Activated CD8-positive, alpha-beta memory T cell treated with anti-CD3 and anti-CD28 coated beads, Interleukin-2, amount 50 U/mL, for 48 hours (primary cell): ENCODE results near the gene GULP1.
"Not testable (repeated sequence)": the region's sequence is repeated elsewhere in the genome, so short reads cannot be mapped to it uniquely, and the experiment has no call there.

ENCODE experiments used
- DNase-seq: peaks from one replicate; pipeline ENCODE4 v3.0.0-alpha.2; 2020

The GULP1 gene

DNA sequence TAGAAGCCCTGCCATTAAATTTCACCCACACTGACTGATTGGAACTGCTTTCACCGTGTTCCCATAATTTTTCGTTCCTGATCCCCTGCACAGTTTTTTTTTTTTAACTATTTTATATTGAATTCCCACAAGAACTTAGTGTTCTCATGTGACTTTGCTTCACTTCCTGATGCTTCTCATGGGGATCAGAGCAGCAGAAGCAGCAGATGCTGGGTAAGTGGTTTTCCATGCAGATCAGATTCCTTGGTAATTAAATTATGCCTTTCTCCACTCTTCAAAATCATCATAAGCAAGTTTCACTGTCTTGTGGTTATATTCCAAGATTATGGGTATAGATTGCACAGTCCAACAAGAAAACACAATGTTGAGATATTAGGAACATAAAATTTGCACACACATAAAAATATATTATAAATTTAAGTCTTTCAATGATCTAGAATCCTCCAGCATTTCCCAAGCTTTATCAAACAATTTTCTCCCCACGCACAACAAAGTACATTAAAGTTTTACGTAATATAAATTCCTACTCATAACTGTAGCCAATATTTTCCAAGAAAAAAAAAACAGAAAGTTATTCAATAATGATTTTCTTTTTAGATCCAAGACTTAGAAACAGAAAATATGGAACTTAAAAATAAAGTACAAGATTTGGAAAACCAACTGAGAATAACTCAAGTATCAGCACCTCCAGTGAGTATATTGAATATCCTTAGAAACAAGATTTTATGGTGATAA is 277.9 kb downstream of the GULP1 start:
- no peak for DNase-seq

DNA sequence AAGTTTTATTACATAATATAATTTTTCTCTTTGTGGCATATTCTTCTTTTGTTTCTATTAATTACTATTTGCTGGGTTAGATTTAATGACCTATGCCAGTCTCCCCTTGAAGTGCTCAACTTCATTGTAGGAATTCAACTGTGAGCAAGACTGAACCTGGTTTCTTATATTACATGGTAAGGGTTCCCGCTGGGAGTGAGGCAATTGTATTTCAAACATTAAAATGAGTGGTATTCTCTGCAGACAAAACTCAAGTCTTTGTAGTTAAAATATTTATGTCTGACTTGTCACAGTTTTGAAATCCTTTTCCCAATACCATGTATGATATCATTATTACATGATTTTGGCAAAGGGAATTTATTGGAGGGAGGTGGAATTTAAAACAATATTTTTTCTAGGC is 278.7 kb downstream of the GULP1 start:
- no peak for DNase-seq

DNA sequence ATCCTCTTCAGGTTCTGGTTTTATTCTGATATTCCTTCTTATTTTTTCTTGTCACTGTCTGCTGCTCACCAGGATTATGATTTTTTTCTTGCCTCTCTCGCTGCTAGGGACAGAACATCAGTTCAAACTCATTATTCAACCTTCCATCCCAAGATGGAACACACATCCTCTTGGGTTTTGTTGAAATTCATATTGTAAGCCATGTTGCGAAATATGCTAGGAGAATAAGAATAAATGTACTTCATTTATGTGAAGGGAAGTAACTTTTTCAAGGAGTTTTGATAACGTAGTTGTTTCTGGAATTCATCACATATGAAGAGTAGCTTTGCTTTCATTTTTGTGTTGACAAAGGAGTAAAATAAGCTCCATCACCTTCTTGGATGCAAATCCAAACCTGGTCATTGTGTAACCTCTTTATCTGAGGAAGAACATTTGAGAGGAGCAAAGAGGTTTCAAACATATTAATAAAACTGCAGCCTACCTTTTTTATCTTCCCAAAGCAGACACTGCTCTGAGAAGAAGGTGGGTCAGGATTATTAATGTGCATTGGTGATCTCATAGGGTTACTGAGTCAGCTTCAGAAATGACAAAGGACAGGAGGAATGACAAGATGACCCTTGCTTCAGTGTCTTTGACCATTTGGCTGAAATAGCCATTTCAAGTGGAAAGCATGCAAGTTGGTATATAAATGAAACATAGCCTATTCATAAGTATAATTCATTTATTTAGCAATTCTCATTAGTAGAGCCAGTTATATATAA is 280.0 kb downstream of the GULP1 start:
- no peak for DNase-seq

DNA sequence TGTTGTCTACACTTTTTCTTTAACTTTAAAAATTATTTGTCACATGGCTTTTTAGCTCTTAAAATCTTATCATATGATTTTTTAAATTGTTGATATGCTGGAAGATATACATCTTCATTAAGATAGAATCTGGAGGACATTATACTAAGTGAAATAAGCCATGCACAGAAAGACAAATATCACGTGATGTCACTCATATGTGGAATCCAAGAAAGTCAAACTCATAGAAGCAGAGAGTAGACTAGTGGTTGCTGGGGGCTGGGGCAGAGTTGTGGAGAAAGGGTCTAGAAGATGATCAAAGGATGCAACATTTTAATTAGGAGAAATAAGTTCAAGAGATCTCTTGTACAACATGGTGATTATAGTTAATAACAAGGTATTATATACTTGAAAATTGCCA is 280.9 kb downstream of the GULP1 start:
- no peak for DNase-seq

DNA sequence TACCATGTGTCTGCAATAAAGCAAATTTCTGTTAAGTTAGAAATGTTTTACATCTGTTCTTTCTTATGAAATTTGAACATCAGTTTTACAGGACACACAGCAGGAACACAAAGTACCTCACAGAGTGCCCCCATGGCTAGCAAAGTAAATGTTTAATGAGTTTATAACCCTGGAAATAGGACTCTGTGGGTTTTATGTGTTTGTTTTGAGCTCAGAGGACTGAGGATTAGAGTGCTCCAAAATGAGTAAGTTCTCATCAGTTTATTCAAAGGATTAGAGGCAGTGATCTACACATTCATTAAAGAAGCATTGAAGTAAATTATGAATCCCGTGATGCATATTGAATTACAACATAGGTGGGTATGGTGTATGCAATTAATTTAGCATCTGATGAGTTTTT is 281.8 kb downstream of the GULP1 start:
- DNase-seq, result no peak

DNA sequence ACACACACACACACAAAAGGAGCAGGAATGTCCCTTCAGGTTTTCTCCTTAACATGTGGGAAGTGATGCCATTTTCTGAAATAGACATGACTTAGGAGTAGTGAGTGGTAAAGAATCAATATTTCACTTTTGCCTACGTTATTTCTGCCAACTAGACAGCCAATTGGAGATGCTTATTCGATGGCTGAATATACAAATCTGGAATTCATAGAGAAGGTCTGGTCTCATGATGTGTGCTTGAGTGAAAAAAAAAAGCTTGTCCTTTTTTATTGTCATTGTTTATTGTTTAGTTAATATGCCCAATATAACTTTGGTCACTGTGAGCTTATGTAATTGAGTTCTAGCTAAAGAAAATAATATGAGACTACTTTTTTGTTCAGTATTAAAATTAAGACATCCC is 284.3 kb downstream of the GULP1 start:
- no peak for DNase-seq

DNA sequence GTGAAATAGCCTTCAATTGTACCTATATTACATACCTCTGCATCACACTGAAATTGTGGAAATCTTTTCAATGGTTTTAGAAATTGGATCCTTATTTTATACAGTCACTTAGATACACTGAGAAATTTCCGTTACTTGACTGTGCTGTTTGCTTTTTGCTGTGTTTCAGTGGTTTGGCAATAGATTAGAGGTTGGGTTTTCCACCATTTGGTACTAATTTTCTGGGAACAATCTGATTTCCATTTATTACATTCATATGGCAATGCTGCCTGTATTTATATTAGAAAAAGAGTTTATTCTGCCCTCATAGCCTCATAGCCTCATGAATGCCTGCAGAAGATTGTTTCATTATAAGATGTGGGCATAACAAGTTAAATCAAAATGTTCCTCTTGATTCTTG is 285.0 kb downstream of the GULP1 start:
- no peak for DNase-seq

DNA sequence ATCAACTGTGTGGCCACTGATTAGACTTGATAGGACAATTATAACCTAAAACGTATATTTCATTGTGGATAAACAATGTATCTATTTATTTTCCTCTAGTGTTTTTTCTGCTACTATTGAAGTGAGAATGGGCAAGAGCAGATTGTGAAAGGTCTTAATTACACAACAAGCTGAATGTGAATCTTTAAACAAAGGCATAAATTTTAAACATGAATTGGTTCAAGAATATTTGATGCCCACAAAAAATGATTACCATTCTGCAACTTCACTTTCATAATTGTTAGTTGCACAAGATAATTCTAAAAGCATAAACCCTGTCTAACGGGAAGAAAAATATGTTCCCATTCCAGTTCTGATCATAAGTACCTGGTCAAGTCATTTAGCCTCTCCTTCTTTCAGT is 285.6 kb downstream of the GULP1 start:
- DNase-seq, result no peak

DNA sequence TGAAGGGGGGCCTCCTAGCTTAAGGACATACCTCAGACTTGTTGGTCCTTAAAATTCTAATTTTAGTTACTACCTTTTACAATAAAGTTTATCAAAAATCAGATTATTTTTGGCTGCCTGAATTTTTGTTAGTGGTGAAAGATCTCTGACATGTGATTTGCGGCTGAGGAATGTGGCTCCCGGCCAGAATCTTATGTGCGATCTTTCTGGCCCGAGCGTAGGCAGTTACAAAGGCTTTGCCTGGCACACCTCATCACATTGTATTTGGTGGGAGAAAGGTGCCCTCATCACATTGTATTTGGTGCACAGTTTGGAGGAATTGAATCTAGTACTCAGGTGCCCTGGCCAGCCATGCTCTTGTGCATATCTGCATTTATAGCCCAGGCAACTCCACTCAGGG is 289.1 kb downstream of the GULP1 start:
- no peak for DNase-seq

DNA sequence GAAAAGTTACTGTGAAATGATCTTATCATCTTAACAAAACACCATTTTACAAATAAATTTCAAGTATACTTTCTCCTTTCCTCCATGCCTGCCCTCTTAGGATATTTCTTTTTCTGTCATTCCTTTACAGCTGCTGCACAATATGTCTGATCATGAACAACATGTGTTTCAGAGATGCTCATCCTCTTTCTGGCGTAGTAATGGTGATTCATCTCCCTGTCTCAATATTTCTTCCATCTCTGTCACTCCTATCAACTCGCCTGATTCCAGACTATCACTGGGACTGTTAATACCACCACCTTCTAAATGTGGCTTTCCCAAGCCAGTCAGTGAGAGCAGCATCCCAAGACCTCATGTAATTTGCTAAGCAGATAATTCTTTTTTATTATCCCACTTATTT is 290.5 kb downstream of the GULP1 start:
- no peak for DNase-seq

DNA sequence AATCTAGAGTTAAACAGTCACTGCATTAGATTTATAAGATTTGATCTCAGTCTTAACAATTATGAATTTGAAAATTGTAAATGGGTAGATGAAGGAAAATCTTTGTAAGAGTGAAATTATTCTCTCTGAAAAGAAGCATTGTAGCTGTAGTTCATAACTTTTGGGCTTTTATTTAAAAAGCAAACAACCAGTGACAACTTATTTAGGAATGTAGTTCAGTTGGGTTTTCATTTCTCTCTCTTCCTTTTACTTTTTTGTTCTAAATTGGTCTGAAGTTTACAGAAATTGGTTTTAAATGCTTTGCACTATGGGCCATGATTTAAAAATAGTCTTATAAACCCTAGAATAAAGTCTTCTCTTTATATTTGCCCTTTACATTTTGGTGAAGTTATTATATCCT is 296.6 kb downstream of the GULP1 start:
- no peak for DNase-seq

DNA sequence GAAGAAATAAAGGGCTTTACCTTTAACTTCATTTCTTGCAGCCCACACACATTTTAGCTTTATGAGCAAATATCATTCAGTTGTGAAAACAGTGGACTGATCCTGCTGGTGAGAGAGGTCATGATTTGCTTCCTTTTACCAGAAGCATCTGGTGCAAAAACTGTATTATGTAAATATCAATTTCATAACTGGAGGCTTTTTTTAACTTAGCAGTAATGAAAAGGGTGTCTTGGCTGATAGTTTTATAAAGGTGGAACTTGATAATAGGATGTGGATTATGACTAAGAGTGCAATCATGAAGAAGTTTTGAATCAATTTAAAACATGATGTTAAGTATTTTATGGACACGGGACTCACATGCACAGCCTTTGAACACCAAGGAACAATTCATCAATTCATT is 304.4 kb downstream of the GULP1 start:
- DNase-seq, result no peak

DNA sequence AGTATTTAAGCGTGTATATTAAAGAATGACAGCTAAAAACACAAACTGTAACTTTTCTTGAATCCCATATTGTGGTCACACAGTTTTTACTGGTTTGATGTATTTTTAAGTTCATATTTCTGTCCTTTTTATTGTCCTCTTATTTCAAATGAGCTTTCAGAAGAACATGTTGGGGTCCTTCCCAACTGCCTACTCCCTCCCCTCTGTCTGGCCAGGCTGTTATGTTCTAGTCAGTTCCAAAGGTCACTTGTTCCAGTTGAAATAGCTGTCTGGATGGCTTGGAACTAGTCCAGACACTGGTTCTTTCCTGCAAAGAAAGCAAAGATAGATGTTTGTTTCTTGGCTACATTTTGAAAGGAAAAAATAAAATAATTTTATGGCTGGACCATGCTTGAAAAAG is 306.9 kb downstream of the GULP1 start:
- DNase-seq, result no peak

DNA sequence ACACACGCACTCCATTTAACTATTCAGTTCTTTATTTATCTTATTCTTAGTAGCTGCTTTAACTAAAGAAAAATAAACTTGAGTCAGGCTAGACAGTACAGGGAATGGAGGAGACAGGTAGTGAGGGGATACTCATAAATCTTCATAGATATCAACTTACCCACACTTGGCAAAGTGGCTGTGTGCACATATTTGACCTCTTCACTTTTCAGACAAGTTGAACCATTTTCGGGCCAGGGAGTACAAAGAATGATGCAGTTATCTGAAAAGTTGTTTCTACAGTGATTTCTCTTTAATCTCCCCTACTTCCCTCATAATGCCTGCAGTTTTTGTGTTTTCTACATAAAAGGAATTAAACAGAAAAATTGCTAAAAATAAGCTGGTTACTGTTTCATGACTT is 307.5 kb downstream of the GULP1 start:
- DNase-seq, result no peak

DNA sequence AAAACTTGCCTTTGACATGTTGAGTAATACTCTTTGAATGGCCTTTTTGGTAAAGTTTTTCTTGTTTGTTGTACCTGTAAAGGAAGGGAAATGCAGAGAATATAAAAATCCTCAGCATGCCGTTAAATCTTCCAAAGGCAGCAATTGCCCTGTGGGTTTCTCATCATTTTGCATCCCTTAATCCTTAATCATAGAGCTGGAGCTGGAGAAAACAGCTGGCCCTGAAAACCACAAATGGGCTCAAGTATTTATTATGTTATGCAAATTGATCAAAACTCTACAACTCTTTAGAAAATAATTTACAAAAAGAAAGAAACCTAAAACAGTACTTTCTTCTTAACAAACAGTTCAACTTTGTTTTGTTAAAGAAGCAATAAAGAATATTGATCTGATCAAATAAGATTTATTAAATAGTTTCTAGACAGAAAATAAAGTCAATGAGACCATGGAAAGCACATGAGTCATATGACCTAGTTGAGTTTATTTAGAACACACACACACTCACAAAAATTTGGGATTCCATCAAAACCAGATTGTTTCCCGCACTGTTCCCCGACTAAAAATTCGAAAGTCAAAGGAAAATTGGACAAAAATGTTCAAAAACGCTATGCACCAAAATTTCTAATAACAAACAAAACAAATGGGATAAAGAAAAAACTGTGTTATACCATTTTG is 309.0 kb downstream of the GULP1 start:
- DNase-seq, result no peak

DNA sequence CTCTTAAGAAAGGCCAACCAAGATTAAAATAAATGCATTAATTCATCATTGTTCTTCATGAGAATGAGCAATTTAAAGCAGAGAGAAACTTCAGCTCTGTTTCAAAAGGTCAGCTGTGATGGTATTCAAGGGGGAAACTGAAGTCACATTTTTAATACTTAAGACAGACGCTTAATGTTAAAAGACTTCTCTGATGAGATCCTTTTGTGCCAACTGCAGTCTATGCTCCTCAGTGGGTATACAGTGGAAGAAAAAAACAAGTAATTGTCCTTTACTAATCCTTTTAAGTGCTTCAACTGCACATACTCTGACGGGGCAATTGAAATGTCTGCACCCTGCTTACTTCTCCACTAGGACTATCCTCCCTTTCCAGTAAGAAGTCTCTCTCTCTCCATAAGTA is 309.7 kb downstream of the GULP1 start:
- no peak for DNase-seq

DNA sequence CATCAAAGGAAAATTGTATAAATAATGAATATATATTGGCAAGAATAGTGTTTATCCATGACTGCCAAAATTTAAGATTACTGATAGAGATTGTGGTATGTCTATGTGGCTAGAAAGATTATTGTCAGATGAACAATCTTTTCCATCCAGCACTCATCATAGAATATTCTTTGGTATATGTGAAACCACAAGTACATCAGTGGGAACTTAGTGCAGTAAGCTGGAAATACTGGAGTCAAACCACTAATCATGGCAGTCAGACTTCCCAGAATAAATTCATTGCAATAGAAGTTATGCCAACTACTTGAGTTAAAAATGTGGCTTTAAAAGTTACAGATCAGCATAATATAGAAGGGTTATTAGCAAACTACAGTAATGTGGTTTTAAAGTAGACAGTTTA is 310.3 kb downstream of the GULP1 start:
- no peak for DNase-seq

DNA sequence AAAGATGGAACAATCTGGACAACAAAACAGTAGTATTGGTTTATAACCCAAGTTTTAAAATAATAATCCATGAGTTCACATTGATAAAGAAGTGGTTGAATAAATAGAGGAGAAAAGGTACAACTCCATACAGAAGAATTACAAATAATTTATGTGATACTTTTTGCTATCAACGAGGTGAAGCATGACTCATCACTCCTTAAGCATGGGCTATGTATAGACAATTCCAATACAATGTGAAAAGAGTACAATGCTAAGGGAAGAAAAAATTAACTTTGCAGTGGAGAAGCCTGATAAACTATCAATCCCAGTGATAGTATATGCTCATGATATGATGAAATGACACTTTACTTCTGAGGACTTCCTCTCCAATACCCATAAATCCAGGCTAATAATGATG is 312.9 kb downstream of the GULP1 start:
- no peak for DNase-seq

DNA sequence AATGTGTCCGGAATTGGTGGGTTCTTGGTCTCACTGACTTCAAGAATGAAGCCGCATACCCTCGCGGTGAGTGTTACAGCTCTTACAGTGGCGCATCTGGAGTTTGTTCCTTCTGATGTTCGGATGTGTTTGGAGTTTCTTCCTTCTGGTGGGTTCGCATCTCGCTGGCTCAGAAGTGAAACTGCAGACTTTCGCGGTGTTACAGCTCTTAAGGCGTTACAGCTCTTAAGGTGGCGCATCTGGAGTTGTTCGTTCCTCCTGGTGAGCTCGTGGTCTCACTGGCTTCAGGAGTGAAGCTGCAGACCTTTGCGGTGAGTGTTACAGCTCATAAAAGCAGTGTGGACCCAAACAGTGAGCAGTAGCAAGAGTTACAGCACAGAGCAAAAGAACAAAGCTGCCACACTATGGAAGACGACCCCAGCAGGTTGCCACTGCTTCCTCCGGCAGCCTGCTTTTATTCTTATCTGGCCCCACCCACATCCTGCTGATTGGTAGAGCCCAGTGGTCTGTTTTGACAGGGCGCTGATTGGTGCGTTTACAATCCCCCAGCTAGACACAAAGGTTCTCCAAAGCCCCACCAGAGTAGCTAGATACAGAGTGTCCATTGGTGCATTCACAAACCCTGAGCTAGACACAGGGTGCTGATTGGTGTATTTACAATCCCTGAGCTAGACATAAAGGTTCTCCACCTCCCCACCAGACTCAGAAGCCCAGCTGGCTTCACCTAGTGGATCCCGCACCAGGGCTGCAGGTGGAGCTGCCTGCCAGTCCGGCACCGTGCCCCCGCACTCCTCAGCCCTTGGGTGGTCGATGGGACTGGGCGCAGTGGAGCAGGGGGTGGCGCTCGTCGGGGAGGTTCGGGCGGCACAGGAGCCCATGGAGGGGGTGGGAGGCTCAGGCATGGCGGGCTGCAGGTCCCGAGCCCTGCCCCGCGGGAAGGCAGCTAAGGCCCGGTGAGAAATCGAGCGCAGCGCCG is 314.2 kb downstream of the GULP1 start:
- not testable (repeated sequence) for DNase-seq

DNA sequence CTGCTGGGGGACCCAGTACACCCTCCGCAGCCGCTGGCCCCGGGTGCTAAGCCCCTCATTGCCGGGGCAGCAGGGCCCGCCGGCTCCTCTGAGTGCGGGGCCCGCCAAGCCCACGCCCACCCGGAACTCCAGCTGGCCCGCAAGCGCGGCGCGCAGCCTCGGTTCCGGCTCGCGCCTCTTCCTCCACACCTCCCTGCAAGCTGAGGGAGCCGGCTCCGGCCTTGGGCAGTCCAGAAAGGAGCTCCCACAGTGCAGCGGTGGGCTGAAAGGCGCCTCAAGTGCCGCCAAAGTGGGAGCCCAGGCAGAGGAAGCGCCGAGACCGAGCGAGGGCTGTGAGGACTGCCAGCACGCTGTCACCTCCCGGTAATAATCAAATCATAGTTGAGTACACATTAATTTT is 314.9 kb downstream of the GULP1 start:
- DNase-seq, result not testable (repeated sequence)

DNA sequence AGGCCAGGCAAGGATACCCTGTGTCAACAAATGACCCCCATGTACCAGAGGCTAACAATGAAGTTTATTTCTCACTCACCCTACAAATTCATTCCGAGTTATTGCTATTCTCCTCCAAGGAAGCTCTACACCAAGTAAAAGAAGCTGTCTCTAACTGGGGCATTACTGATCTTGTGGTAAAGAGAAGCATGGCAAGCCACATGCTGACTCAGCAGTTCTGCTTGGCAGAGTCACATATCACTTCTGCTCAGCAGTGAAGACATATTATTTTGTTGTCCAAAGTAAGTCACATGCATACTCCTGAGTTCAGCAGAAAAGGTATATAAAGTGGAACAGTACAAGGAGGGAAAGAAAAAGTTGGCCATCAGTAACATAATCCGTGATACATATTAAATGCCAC is 315.8 kb downstream of the GULP1 start:
- no peak for DNase-seq

DNA sequence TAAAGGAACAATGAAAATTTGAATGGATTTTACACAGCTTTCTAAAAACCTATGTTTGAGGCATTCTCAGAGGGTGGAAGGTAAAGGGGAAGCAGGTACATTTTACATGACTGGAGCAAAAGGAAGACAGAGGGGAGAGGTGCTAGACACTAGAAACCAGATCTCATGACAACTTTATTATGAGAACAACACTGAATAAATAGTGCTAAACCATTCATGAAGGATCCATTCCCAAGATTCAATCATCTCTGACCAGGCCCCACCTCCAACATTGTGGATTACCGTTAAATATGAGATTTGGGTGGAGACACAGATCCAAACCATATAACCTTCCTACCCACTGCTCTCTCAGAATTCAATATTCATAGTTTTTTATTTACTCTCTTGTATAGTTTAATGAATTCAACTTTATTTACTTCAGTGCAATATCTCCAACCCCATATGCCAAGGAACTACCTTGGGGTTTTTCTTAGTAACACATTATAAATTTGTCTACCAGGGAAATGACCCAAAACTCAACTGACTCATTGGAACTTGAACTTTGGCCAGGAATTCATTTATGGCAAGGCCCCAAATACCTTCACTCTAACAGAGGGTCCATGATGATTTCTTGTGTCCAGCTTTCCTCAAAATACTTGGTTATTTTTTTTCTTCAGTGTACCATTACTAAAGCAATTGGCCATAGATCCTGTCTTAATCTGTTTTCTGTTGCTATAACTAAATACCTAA is 317.8 kb downstream of the GULP1 start:
- DNase-seq, result no peak
